Stomach (tissue), 4 donors: ENCODE measurements around the gene RNASET2.

Experiments used
- EP300 ChIP-seq: sonication (generic); formaldehyde crosslinking; IDR thresholded peaks from one replicate; pipeline ENCODE4 v1.6.1; 2017; ENCODE audit warnings: antibody characterized with exemption
- POLR2A ChIP-seq, 4 donors: fragments of 450-650 bp; IDR thresholded peaks; one replicate each; pipeline ENCODE4 v1.6.1; 2016; ENCODE audit warnings: antibody characterized with exemption in 4 of 4, control low read depth in 2 of 4, mild to moderate bottlenecking in 1 of 4, moderate library complexity in 1 of 4
- POLR2AphosphoS5 ChIP-seq, 3 donors: sonication (generic); formaldehyde crosslinking; IDR thresholded peaks; one replicate each; pipeline ENCODE4 v1.6.1; 2016; ENCODE audit warnings: antibody characterized with exemption in 3 of 3
- TF ChIP-seq, protein P1 (sequence below), 7 experiments: fragments of 450-650 bp in 4 of 7; fragments of 200-600 bp in 3 of 7; sonication (generic) in 3 of 7; IDR thresholded peaks; one replicate each; pipeline ENCODE4 v1.5.1; 2016 to 2019; ENCODE audit warnings: antibody characterized with exemption in 7 of 7, control low read depth in 2 of 7, mild to moderate bottlenecking in 1 of 7

DNA sequence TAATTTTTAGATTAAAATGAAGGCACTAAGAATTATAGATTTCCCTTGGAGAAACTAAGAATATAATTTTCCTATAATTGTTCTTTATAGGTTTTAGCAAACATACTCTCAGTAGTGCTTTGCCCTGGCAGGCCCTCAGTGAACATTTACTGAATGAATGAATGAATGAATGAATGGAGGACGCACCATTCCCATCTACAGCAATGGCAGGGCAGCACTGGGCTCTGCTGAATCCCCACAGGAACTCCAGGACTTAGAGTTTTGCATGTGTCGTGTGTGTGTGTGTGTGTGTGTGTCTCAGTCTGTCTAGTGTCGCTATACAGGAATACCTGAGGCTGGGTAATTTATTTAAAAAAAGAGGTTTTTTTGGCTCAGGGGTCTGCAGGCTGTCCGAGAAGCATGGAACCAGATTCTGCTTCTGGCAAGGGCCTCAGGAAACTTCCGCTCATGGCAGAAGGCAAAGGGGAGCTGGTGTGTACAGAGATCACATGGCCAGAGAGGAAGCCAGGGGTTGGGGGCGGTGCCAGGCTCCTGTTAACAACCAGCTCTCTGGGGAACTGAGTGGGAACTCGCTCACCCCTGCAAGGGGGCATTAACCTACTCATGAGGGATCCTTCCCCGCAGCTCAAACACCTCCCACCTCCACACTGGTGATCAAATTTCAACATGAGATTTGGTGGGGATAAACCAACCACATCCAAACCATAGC, 20.1 kb downstream of the RNASET2 start:
- TF ChIP-seq, protein P1, sequence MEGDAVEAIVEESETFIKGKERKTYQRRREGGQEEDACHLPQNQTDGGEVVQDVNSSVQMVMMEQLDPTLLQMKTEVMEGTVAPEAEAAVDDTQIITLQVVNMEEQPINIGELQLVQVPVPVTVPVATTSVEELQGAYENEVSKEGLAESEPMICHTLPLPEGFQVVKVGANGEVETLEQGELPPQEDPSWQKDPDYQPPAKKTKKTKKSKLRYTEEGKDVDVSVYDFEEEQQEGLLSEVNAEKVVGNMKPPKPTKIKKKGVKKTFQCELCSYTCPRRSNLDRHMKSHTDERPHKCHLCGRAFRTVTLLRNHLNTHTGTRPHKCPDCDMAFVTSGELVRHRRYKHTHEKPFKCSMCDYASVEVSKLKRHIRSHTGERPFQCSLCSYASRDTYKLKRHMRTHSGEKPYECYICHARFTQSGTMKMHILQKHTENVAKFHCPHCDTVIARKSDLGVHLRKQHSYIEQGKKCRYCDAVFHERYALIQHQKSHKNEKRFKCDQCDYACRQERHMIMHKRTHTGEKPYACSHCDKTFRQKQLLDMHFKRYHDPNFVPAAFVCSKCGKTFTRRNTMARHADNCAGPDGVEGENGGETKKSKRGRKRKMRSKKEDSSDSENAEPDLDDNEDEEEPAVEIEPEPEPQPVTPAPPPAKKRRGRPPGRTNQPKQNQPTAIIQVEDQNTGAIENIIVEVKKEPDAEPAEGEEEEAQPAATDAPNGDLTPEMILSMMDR (IDR thresholded peaks at IDR 0.05): no peak
- no peak for TF ChIP-seq POLR2A (IDR thresholded peaks at IDR 0.05)
- TF ChIP-seq POLR2AphosphoS5 (IDR thresholded peaks at IDR 0.05): no peak
- TF ChIP-seq EP300: no peak
